SK-N-SH (cell line): ENCODE results near the gene SLC22A7. TPM values are rescaled to one million over a fixed set of nuclear protein-coding genes. Genes with fewer than 3 reads are reported as not detected.

Source experiments
- CTCF ChIA-PET: fragments of 300-600, 350-600 bp; formaldehyde crosslinking; extraction: SDS; loops from one replicate; lab custom pipeline; 2021; lab: Yijun Ruan, JAX
- POLR2A ChIA-PET: fragments of 350-600 bp; sonication (Branson Sonifier 250); formaldehyde crosslinking; extraction: SDS; loops from one replicate; lab custom pipeline; 2020; ENCODE audit warnings: antibody characterized with exemption, inconsistent platforms; lab: Yijun Ruan, JAX
- DNase-seq: peaks from one replicate; pipeline ENCODE4 v3.0.0; 2012
- H2AFZ ChIP-seq: fragments of 200-600 bp; sonication (generic); 2 replicates; pipeline ENCODE4 v1.8.1; 2016; ENCODE audit warnings: antibody characterized with exemption, mild to moderate bottlenecking, low read depth
- H3F3A ChIP-seq: fragments of 200-600 bp; sonication (generic); replicated peaks from 2 replicates; pipeline ENCODE3; 2016; ENCODE audit warnings: antibody characterized with exemption, mild to moderate bottlenecking; ENCODE audit not compliant: insufficient read depth
- H3K27ac ChIP-seq, 2 experiments: fragments of 200-500 bp in 1 of 2; fragments of 200-600 bp in 1 of 2; sonication (Bioruptor generic) in 1 of 2; sonication (generic), shearing (Covaris generic) in 1 of 2; 2 replicates each; pipeline versions ENCODE4 v1.5.1 to v1.6.1; 2014 to 2016; ENCODE audit warnings: low read depth in 2 of 2, inconsistent platforms in 1 of 2, low read length in 1 of 2, mild to moderate bottlenecking in 1 of 2, mixed read lengths in 1 of 2
- H3K27me3 ChIP-seq: fragments of 200-600 bp; sonication (generic), shearing (Covaris generic); 2 replicates; pipeline ENCODE4 v1.6.1; 2016; ENCODE audit warnings: mixed run types; ENCODE audit not compliant: insufficient read depth
- H3K36me3 ChIP-seq, 2 experiments: fragments of 200-500 bp in 1 of 2; fragments of 200-600 bp in 1 of 2; sonication (Bioruptor generic) in 1 of 2; sonication (generic) in 1 of 2; replicated peaks in 1 of 2; 2 replicates each; pipeline versions ENCODE3 to v1.5.1; 2014 to 2016; ENCODE audit warnings: low read length in 1 of 2, mild to moderate bottlenecking in 1 of 2; ENCODE audit not compliant: insufficient read depth in 2 of 2, control insufficient read depth in 1 of 2
- H3K4me1 ChIP-seq, 2 experiments: fragments of 200-500 bp in 1 of 2; fragments of 200-600 bp in 1 of 2; sonication (Bioruptor generic) in 1 of 2; sonication (generic), shearing (Covaris generic) in 1 of 2; 2 replicates each; pipeline versions ENCODE4 v1.5.1 to v1.6.1; 2014 to 2016; ENCODE audit warnings: low read depth in 1 of 2, low read length in 1 of 2, mixed run types in 1 of 2; ENCODE audit not compliant: insufficient read depth in 2 of 2, control insufficient read depth in 1 of 2
- H3K4me2 ChIP-seq: fragments of 200-600 bp; sonication (generic), shearing (Covaris generic); 2 replicates; pipeline ENCODE4 v1.6.1; 2017; ENCODE audit warnings: mixed run types
- H3K4me3 ChIP-seq, 2 experiments: fragments of 200-500 bp in 1 of 2; fragments of 200-600 bp in 1 of 2; sonication (Bioruptor generic) in 1 of 2; sonication (generic), shearing (Covaris generic) in 1 of 2; 2 replicates each; pipeline versions ENCODE4 v1.5.1 to v1.8.1; 2014 to 2016; ENCODE audit warnings: low read depth in 2 of 2, inconsistent platforms in 1 of 2, low read length in 1 of 2, mild to moderate bottlenecking in 1 of 2, mixed read lengths in 1 of 2, moderate library complexity in 1 of 2
- H3K79me2 ChIP-seq: fragments of 200-600 bp; sonication (generic); 2 replicates; pipeline ENCODE4 v1.8.1; 2017; ENCODE audit warnings: mild to moderate bottlenecking; ENCODE audit not compliant: insufficient read depth
- H3K9ac ChIP-seq: fragments of 200-600 bp; sonication (generic); 2 replicates; pipeline ENCODE4 v1.6.1; 2017; ENCODE audit warnings: mixed run types
- H3K9me2 ChIP-seq: fragments of 200-600 bp; sonication (generic); 2 replicates; pipeline ENCODE4 v1.6.1; 2017; ENCODE audit warnings: mixed run types
- H3K9me3 ChIP-seq: fragments of 200-600 bp; sonication (generic); 2 replicates; pipeline ENCODE4 v1.6.1; 2017; ENCODE audit warnings: mixed run types, mild to moderate bottlenecking, moderate library complexity
- H4K20me1 ChIP-seq: fragments of 200-600 bp; sonication (generic); 2 replicates; pipeline ENCODE4 v1.6.1; 2017; ENCODE audit warnings: mild to moderate bottlenecking, mixed run types; ENCODE audit not compliant: insufficient read depth
- CHD2 ChIP-seq: fragments of 150-350 bp; IDR thresholded peaks from 2 replicates; pipeline ENCODE4 v1.6.1; 2018; ENCODE audit warnings: low read length; ENCODE audit not compliant: partially characterized antibody
- EZH2phosphoT487 ChIP-seq: fragments of 200-600 bp; sonication (generic); IDR thresholded peaks from 2 replicates; pipeline ENCODE4 v1.6.1; 2017; ENCODE audit warnings: low read depth, mixed run types, mild to moderate bottlenecking, antibody characterized with exemption, moderate library complexity, borderline replicate concordance
- FOXM1 ChIP-seq: IDR thresholded peaks from 2 replicates; pipeline ENCODE4 v1.4.0; 2012; ENCODE audit warnings: low read depth, mild to moderate bottlenecking
- GATA2 ChIP-seq: sonication (generic); formaldehyde crosslinking; IDR thresholded peaks from 2 replicates; pipeline ENCODE4 v1.5.0; 2020; ENCODE audit warnings: mild to moderate bottlenecking, missing genetic modification reagents
- IRF3 ChIP-seq: fragments of 150-350 bp; IDR thresholded peaks from 2 replicates; pipeline ENCODE4 v1.6.1; 2016; ENCODE audit warnings: mild to moderate bottlenecking, low read depth, low read length
- JUND ChIP-seq: IDR thresholded peaks from 2 replicates; pipeline ENCODE4 v1.4.0; 2012
- NRF1 ChIP-seq: IDR thresholded peaks from 2 replicates; pipeline ENCODE4 v1.6.1; 2012; ENCODE audit warnings: low read depth, mild to moderate bottlenecking, low read length
- RFX5 ChIP-seq: IDR thresholded peaks from 2 replicates; pipeline ENCODE4 v1.6.1; 2012; ENCODE audit warnings: mild to moderate bottlenecking, improper control_type of control experiment, low read length
- TAF1 ChIP-seq: IDR thresholded peaks from 2 replicates; pipeline ENCODE4 v1.6.1; 2012; ENCODE audit warnings: low read depth, mild to moderate bottlenecking, low read length, moderate library complexity, borderline replicate concordance
- ZBTB33 ChIP-seq: IDR thresholded peaks from 2 replicates; pipeline ENCODE4 v1.4.0; 2012; ENCODE audit warnings: low read depth, borderline replicate concordance
- WGBS: methylation state at CpG from one replicate; pipeline ENCODE4 v1.1.6; 2017; ENCODE audit warnings: low lambda C conversion rate; 5-methylcytosine and 5-hydroxymethylcytosine counted together
- polyA plus RNA-seq, 3 experiments: library from polyadenylated mRNA; depleted of rRNA; stranded (reverse); fragments of >200 nt; gene quantifications; 2 replicates each; pipeline ENCODE4 v1.2.3, GENCODE V29; 2012
- TF ChIP-seq, protein P1 (sequence below): IDR thresholded peaks from 2 replicates; pipeline ENCODE4 v1.6.1; 2012; ENCODE audit warnings: mild to moderate bottlenecking, low read depth, low read length, moderate library complexity
- TF ChIP-seq, protein P2 (sequence below): fragments of 150-350 bp; IDR thresholded peaks from 2 replicates; pipeline ENCODE4 v1.6.1; 2017; ENCODE audit warnings: antibody characterized with exemption, low read length, low read depth, borderline replicate concordance

The SLC22A7 gene
- polyA plus RNA-seq, 1 of the 3 experiments (the other 2 are of a cell fraction), result not detected

GRCh38 chr6:43293698-43294097 is 4.4 kb upstream of the SLC22A7 start (continued):
- no peak for TF ChIP-seq CHD2
- no peak for TF ChIP-seq JUND
- no peak for TF ChIP-seq TAF1
- TF ChIP-seq ZBTB33, result no peak

- H3K9me3 ChIP-seq, result no peaks in the 10 kb centered on the region
- TF ChIP-seq RFX5 (no peak), NRF1 (no peak), GATA2 (CRISPR knock-in tag) (no peak)
- H3K4me2 ChIP-seq, result no peak overlapping the region
- no peak overlapping the region for H3K4me3 ChIP-seq
- H3K36me3 ChIP-seq, result no peaks in the 10 kb centered on the region
- H3F3A ChIP-seq, result no peaks in the 10 kb centered on the region
- H3K9me2 ChIP-seq, result no peaks in the 10 kb centered on the region
- H2AFZ ChIP-seq, result no peak overlapping the region
- H4K20me1 ChIP-seq, result no peaks in the 10 kb centered on the region
- no peak overlapping the region for H3K9ac ChIP-seq
- no peaks in the 10 kb centered on the region for H3K79me2 ChIP-seq
- 28% methylated on average over 3 of the region's 3 CpGs for WGBS
- H3K4me1 ChIP-seq, result peaks cover 0 to 6% of the 10 kb centered on the region in 2 experiments; a peak in 1 of 4 replicates
- no peak for DNase-seq
- peaks cover 6% of the 10 kb centered on the region; the same call in 1 of the 2 replicates for H3K27me3 ChIP-seq
- ChIA-PET POLR2A (no interaction called here), CTCF (no interaction called here)
- no peak overlapping the region for H3K27ac ChIP-seq
These were observed 3.5 kb upstream of the SLC22A7 start for GRCh38 chr6:43294536-43294935.

GRCh38 chr6:43295456-43295855 is 2.6 kb upstream of the SLC22A7 start:
- Histone ChIP-seq H3K4me2 (no peak overlapping the region), H2AFZ (no peak overlapping the region), H3K79me2 (no peaks in the 10 kb centered on the region), H3K27ac (no peak overlapping the region), H3K4me3 (no peak overlapping the region), H3K9me3 (no peaks in the 10 kb centered on the region), H3K9me2 (no peaks in the 10 kb centered on the region), H3K27me3 (peaks cover 6% of the 10 kb centered on the region; the same call in 1 of the 2 replicates), H3K9ac (no peak overlapping the region), H3K4me1 (peaks cover 0 to 10% of the 10 kb centered on the region in 2 experiments; a peak in 1 of 4 replicates), H3K36me3 (no peaks in the 10 kb centered on the region), H4K20me1 (no peaks in the 10 kb centered on the region), H3F3A (no peaks in the 10 kb centered on the region)
- WGBS, result 82% methylated on average over 3 of the region's 3 CpGs
- TF ChIP-seq JUND (no peak), EZH2phosphoT487 (no peak), FOXM1 (no peak), IRF3 (no peak)
- TF ChIP-seq, protein P1, sequence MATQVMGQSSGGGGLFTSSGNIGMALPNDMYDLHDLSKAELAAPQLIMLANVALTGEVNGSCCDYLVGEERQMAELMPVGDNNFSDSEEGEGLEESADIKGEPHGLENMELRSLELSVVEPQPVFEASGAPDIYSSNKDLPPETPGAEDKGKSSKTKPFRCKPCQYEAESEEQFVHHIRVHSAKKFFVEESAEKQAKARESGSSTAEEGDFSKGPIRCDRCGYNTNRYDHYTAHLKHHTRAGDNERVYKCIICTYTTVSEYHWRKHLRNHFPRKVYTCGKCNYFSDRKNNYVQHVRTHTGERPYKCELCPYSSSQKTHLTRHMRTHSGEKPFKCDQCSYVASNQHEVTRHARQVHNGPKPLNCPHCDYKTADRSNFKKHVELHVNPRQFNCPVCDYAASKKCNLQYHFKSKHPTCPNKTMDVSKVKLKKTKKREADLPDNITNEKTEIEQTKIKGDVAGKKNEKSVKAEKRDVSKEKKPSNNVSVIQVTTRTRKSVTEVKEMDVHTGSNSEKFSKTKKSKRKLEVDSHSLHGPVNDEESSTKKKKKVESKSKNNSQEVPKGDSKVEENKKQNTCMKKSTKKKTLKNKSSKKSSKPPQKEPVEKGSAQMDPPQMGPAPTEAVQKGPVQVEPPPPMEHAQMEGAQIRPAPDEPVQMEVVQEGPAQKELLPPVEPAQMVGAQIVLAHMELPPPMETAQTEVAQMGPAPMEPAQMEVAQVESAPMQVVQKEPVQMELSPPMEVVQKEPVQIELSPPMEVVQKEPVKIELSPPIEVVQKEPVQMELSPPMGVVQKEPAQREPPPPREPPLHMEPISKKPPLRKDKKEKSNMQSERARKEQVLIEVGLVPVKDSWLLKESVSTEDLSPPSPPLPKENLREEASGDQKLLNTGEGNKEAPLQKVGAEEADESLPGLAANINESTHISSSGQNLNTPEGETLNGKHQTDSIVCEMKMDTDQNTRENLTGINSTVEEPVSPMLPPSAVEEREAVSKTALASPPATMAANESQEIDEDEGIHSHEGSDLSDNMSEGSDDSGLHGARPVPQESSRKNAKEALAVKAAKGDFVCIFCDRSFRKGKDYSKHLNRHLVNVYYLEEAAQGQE, result no peak
- TF ChIP-seq, protein P2, sequence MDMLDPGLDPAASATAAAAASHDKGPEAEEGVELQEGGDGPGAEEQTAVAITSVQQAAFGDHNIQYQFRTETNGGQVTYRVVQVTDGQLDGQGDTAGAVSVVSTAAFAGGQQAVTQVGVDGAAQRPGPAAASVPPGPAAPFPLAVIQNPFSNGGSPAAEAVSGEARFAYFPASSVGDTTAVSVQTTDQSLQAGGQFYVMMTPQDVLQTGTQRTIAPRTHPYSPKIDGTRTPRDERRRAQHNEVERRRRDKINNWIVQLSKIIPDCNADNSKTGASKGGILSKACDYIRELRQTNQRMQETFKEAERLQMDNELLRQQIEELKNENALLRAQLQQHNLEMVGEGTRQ, result no peak
- ChIA-PET POLR2A (no interaction called here), CTCF (interaction anchor here (2.2 kb wide), 1 partner anchor 66 kb away, joined by 8 read pairs; the partner anchor contains the start of gene DNPH1)
- DNase-seq, result no peak
